ENCODE data around the gene GRM7. TPM values are rescaled to one million over a fixed set of nuclear protein-coding genes. Genes with fewer than 3 reads are reported as not detected.

The GRM7 gene
- total and polyA plus RNA-seq, 2 of the 4 experiments (the other 2 are of a cell fraction) = not detected

DNA sequence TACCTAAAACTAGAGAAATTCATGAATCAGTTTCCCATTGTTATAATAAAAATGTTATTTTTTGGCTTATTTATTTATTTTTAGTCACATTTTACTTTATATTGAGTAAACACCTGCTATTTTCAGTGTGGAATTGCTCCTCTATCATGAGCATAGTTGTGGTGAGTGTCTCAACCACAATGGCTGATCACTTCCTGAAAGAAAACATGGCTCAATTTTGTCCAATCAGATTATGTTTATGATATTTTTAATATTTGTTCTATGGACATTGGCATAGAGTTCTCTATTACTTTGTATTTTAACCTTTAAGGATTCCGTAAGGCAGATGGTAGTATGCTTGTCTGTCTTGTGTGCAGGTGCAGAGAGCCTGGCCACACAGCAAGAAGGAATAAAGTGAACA, 16.2 kb upstream of the GRM7 start:
- Histone ChIP-seq H3K27ac (ENCODE audit: insufficient read depth, low read length) (no peak overlapping the region), H2AFZ (replicated peaks; ENCODE audit: low read length, poor library complexity) (no peak overlapping the region), H3K9ac (ENCODE audit: low read depth, low read length) (no peak overlapping the region), H2BK5ac (ENCODE audit: low read depth, low read length, poor library complexity, severe bottlenecking) (no peak overlapping the region), H2BK120ac (ENCODE audit: low read depth, low read length) (no peak overlapping the region), H4K5ac (ENCODE audit: low read depth, low read length) (no peak overlapping the region), H3K4me1 (ENCODE audit: control insufficient read depth, insufficient read depth, low read length) (no peaks in the 10 kb centered on the region), H3K79me1 (ENCODE audit: low read depth in 1 of 2, low read length in 2 of 2) (no peaks in the 10 kb centered on the region), H3K9me1 (ENCODE audit: insufficient read depth, low read length) (no peaks in the 10 kb centered on the region), H3K4ac (ENCODE audit: low read depth, low read length) (no peak overlapping the region), H4K20me1 (ENCODE audit: insufficient read depth, low read length) (no peaks in the 10 kb centered on the region), H2AK5ac (ENCODE audit: low read depth, low read length) (no peak overlapping the region), H3K23ac (ENCODE audit: low read depth, low read length) (no peak overlapping the region), H3K56ac (ENCODE audit: extremely low read depth, insufficient read depth, low read length) (no peak overlapping the region), H3K9me3 (ENCODE audit: control insufficient read depth, insufficient read depth, low read length) (peaks cover 10% of the 10 kb centered on the region), H3K36me3 (ENCODE audit: control insufficient read depth, insufficient read depth, low read length) (no peaks in the 10 kb centered on the region), H4K91ac (ENCODE audit: insufficient read depth, low read depth, low read length) (no peak overlapping the region), H3K14ac (replicated peaks; ENCODE audit: low read depth, low read length) (no peak overlapping the region), H2BK20ac (ENCODE audit: low read depth, low read length) (no peak overlapping the region), H3K18ac (ENCODE audit: low read depth, low read length) (no peak overlapping the region), H3K4me2 (ENCODE audit: low read depth, low read length) (no peak overlapping the region), H3K27me3 (ENCODE audit: control insufficient read depth, insufficient read depth, low read length) (no peaks in the 10 kb centered on the region), H2BK15ac (ENCODE audit: low read depth, low read length) (no peak overlapping the region), H2AK9ac (replicated peaks; ENCODE audit: low read depth, low read length, poor library complexity) (no peak overlapping the region), H3K4me3 (ENCODE audit: insufficient read depth, low read depth, low read length) (no peak overlapping the region), H4K8ac (ENCODE audit: low read depth in 2 of 2, low read length in 2 of 2) (no peak overlapping the region)
- DNase-seq (no peak), ATAC-seq (ENCODE audit: low read depth) (no peak)
- CTCF ChIA-PET = no interaction called here
- dilution Hi-C loops (cut with HindIII; ENCODE audit: low sequenced_read_pairs, unreplicated experiment) = no loop called here
- in situ Hi-C loops (cut with MboI; ENCODE audit: low sequenced_read_pairs) = no loop called here
- TF ChIP-seq POLR2A (IDR thresholded peaks at IDR 0.05; ENCODE audit: low read depth, low read length) (no peak), RFX5 (IDR thresholded peaks at IDR 0.05; ENCODE audit: low read depth, low read length) (no peak), MAZ (IDR thresholded peaks at IDR 0.05; ENCODE audit: borderline replicate concordance, low read depth, low read length) (no peak), MXI1 (IDR thresholded peaks at IDR 0.05; ENCODE audit: borderline replicate concordance, low read depth, low read length) (no peak), RCOR1 (IDR thresholded peaks at IDR 0.05; ENCODE audit: insufficient replicate concordance, low read length) (no peak), CEBPB (IDR thresholded peaks at IDR 0.05; ENCODE audit: low read depth, low read length) (no peak), BHLHE40 (IDR thresholded peaks at IDR 0.05; ENCODE audit: low read depth, low read length) (no peak), FOS (IDR thresholded peaks at IDR 0.05; ENCODE audit: low read depth, low read length) (no peak), NFE2L2 (IDR thresholded peaks at IDR 0.05; ENCODE audit: low read depth, low read length) (no peak), RAD21 (IDR thresholded peaks at IDR 0.05; ENCODE audit: low read length) (no peak)
- TF ChIP-seq, protein P1, sequence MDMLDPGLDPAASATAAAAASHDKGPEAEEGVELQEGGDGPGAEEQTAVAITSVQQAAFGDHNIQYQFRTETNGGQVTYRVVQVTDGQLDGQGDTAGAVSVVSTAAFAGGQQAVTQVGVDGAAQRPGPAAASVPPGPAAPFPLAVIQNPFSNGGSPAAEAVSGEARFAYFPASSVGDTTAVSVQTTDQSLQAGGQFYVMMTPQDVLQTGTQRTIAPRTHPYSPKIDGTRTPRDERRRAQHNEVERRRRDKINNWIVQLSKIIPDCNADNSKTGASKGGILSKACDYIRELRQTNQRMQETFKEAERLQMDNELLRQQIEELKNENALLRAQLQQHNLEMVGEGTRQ (IDR thresholded peaks at IDR 0.05; ENCODE audit: low read depth, low read length) = no peak
- TF ChIP-seq, protein P2, sequence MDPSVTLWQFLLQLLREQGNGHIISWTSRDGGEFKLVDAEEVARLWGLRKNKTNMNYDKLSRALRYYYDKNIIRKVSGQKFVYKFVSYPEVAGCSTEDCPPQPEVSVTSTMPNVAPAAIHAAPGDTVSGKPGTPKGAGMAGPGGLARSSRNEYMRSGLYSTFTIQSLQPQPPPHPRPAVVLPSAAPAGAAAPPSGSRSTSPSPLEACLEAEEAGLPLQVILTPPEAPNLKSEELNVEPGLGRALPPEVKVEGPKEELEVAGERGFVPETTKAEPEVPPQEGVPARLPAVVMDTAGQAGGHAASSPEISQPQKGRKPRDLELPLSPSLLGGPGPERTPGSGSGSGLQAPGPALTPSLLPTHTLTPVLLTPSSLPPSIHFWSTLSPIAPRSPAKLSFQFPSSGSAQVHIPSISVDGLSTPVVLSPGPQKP (IDR thresholded peaks at IDR 0.05; ENCODE audit: borderline replicate concordance, low read depth, low read length) = no peak
- intact Hi-C loops (cut with micrococcal nuclease) = no loop called here
- POLR2A ChIA-PET (ENCODE audit: unreplicated experiment) = no interaction called here
- no CpG with 5 or more reads among the region's 1 CpG for WGBS, 2 experiments (ENCODE audit: extremely low coverage in 2 of 2, insufficient read length in 1 of 2)
- no TSS peak for BruUV-seq (replicated peaks)

All from IMR-90 (cell line).